HCT116 (cell line): ENCODE results near the gene ARHGEF9. TPM values are rescaled to one million over a fixed set of nuclear protein-coding genes. Genes with fewer than 3 reads are reported as not detected.

Source experiments
- ATAC-seq: fragments of 200-7000 bp; cut with Tn5 transposase; 2 replicates; pipeline ENCODE4 v1.9.1; 2020; ENCODE audit warnings: mild to moderate bottlenecking, moderate library complexity
- BruUV-seq: library from RNA; stranded (reverse); fragments of 400-500 nt; replicated peaks from 2 replicates; lab custom pipeline; 2021; lab: Mats Ljungman, UMichigan
- CTCF ChIA-PET: fragments of 300-600 bp; sonication (Branson Sonifier 250); formaldehyde crosslinking; loops from one replicate; lab custom pipeline; 2021; ENCODE audit warnings: antibody characterized with exemption; lab: Charles Lee
- POLR2A ChIA-PET: fragments of 300-600, 350-600 bp; sonication (Branson Sonifier 250); formaldehyde crosslinking; loops from one replicate; lab custom pipeline; 2021; ENCODE audit warnings: antibody characterized with exemption; lab: Charles Lee
- RAD21 ChIA-PET, 2 experiments: fragments of 300-600 bp; sonication (Branson Sonifier 250); formaldehyde crosslinking; loops; one replicate each; lab custom pipeline; 2023; ENCODE audit warnings: low total read pairs in 2 of 2; ENCODE audit not compliant: uncharacterized antibody in 2 of 2, unreplicated experiment in 2 of 2, low non-redundant PET in 1 of 2; lab: Charles Lee
- DNase-seq: peaks from one replicate; pipeline ENCODE4 v3.0.0-alpha.2; 2010; ENCODE audit warnings: low read depth, low spot score
- H2AFZ ChIP-seq: fragments of 200-600 bp; shearing (Covaris generic), sonication (generic); 2 replicates; pipeline ENCODE4 v1.6.1; 2017; ENCODE audit warnings: low read depth, mixed run types, mixed read lengths, antibody characterized with exemption, low read length; ENCODE audit not compliant: poor library complexity, severe bottlenecking
- H3K27ac ChIP-seq: 2 replicates; pipeline ENCODE4 v1.5.1; 2012; ENCODE audit warnings: low read depth, low read length
- H3K27me3 ChIP-seq: fragments of 200-600 bp; sonication (generic); 2 replicates; pipeline ENCODE4 v1.6.1; 2016; ENCODE audit warnings: mixed run types, low read length, mixed read lengths; ENCODE audit not compliant: insufficient read depth
- H3K36me3 ChIP-seq, 2 experiments: fragments of 200-500 bp in 1 of 2; fragments of 200-600 bp in 1 of 2; sonication (Bioruptor generic) in 1 of 2; sonication (generic) in 1 of 2; 2 replicates each; pipeline versions ENCODE4 v1.5.1 to v1.6.1; 2014 to 2016; ENCODE audit warnings: low read length in 2 of 2, inconsistent platforms in 1 of 2, mixed read lengths in 1 of 2, mixed run types in 1 of 2; ENCODE audit not compliant: insufficient read depth in 2 of 2, control insufficient read depth in 1 of 2
- H3K4me1 ChIP-seq, 2 experiments: fragments of 200-600 bp in 1 of 2; sonication (generic) in 1 of 2; 2 replicates each; pipeline versions ENCODE4 v1.5.1 to v1.6.1; 2012 to 2017; ENCODE audit warnings: low read length in 2 of 2, inconsistent platforms in 1 of 2, mild to moderate bottlenecking in 1 of 2, mixed read lengths in 1 of 2, mixed run types in 1 of 2, moderate library complexity in 1 of 2; ENCODE audit not compliant: insufficient read depth in 2 of 2, control insufficient read depth in 1 of 2
- H3K4me2 ChIP-seq: fragments of 200-600 bp; sonication (generic); 2 replicates; pipeline ENCODE4 v1.6.1; 2017; ENCODE audit warnings: mixed run types, low read length, mixed read lengths
- H3K4me3 ChIP-seq, 2 experiments: fragments of 200-600 bp in 1 of 2; sonication (generic) in 1 of 2; replicated peaks in 1 of 2; 2 replicates each; pipeline ENCODE4 v1.5.1; 2011 to 2016; ENCODE audit warnings: low read length in 2 of 2, control low read depth in 1 of 2, low read depth in 1 of 2, mild to moderate bottlenecking in 1 of 2, mixed read lengths in 1 of 2, mixed run types in 1 of 2
- H3K79me2 ChIP-seq: fragments of 200-600 bp; sonication (generic); 2 replicates; pipeline ENCODE4 v1.6.1; 2017; ENCODE audit warnings: mild to moderate bottlenecking, mixed run types, low read length, moderate library complexity, mixed read lengths; ENCODE audit not compliant: insufficient read depth
- H3K9ac ChIP-seq: fragments of 200-600 bp; sonication (generic); 2 replicates; pipeline ENCODE4 v1.6.1; 2016; ENCODE audit warnings: low read length, mixed read lengths
- H3K9me2 ChIP-seq: fragments of 200-600 bp; sonication (generic), shearing (Covaris generic); 2 replicates; pipeline ENCODE4 v1.6.1; 2017; ENCODE audit warnings: mixed run types, mild to moderate bottlenecking, moderate library complexity; ENCODE audit not compliant: insufficient read depth
- H3K9me3 ChIP-seq, 2 experiments: fragments of 200-500 bp in 1 of 2; fragments of 200-600 bp in 1 of 2; sonication (Bioruptor generic) in 1 of 2; sonication (generic) in 1 of 2; 2 replicates each; pipeline ENCODE4 v1.6.1; 2014 to 2017; ENCODE audit warnings: low read length in 2 of 2, mixed read lengths in 2 of 2, inconsistent platforms in 1 of 2, low read depth in 1 of 2, mild to moderate bottlenecking in 1 of 2, mixed run types in 1 of 2, moderate library complexity in 1 of 2; ENCODE audit not compliant: control insufficient read depth in 1 of 2, insufficient read depth in 1 of 2
- H4K20me1 ChIP-seq: fragments of 200-600 bp; sonication (generic), shearing (Covaris generic); 2 replicates; pipeline ENCODE4 v1.6.1; 2017; ENCODE audit warnings: mixed run types, mild to moderate bottlenecking, moderate library complexity; ENCODE audit not compliant: insufficient read depth
- ATF3 ChIP-seq: IDR thresholded peaks from 2 replicates; pipeline ENCODE4 v1.6.1; 2012
- CTCF ChIP-seq, 3 experiments: fragments of 200-600 bp in 1 of 3; sonication (generic) in 1 of 3; IDR thresholded peaks in 2 of 3; conservative IDR thresholded peaks in 1 of 3; 2 replicates each; pipeline ENCODE4 v1.5.1; 2012 to 2017; ENCODE audit warnings: low read depth in 2 of 3, low read length in 2 of 3, antibody characterized with exemption in 1 of 3, borderline replicate concordance in 1 of 3, control low read depth in 1 of 3, mild to moderate bottlenecking in 1 of 3, mixed read lengths in 1 of 3, mixed run types in 1 of 3, moderate library complexity in 1 of 3; ENCODE audit not compliant: insufficient read depth in 1 of 3
- EGR1 ChIP-seq: IDR thresholded peaks from 2 replicates; pipeline ENCODE4 v1.6.1; 2012; ENCODE audit warnings: low read depth
- ELF1 ChIP-seq: IDR thresholded peaks from 2 replicates; pipeline ENCODE4 v1.6.1; 2012; ENCODE audit warnings: low read depth, borderline replicate concordance
- FOSL1 ChIP-seq: IDR thresholded peaks from 2 replicates; pipeline ENCODE4 v1.6.1; 2012; ENCODE audit warnings: low read depth
- JUND ChIP-seq: IDR thresholded peaks from 2 replicates; pipeline ENCODE4 v1.6.1; 2012
- POLR2AphosphoS5 ChIP-seq: IDR thresholded peaks from 2 replicates; pipeline ENCODE4 v1.6.1; 2011; ENCODE audit warnings: mild to moderate bottlenecking, low read depth, low read length, moderate library complexity
- RAD21 ChIP-seq: IDR thresholded peaks from 2 replicates; pipeline ENCODE4 v1.6.1; 2012; ENCODE audit warnings: low read depth, mild to moderate bottlenecking
- SIN3A ChIP-seq: IDR thresholded peaks from 2 replicates; pipeline ENCODE4 v1.6.1; 2012; ENCODE audit warnings: low read depth
- SP1 ChIP-seq: IDR thresholded peaks from 2 replicates; pipeline ENCODE4 v1.6.1; 2012; ENCODE audit warnings: low read depth
- YY1 ChIP-seq: IDR thresholded peaks from 2 replicates; pipeline ENCODE4 v1.6.1; 2011; ENCODE audit warnings: low read length, low read depth, moderate library complexity, mild to moderate bottlenecking; ENCODE audit not compliant: insufficient replicate concordance; ENCODE audit errors: extremely low read depth
- ZFX ChIP-seq: fragments of 450-650 bp; IDR thresholded peaks from 2 replicates; pipeline ENCODE4 v1.6.1; 2017
- intact Hi-C: fragments of 100-400 bp; cut with micrococcal nuclease; formaldehyde crosslinking; loops from 2 replicates; pipeline ENCODE4 v1.10.0; 2022
- total RNA-seq: library from RNA; stranded (reverse); gene quantifications from one replicate; pipeline ENCODE4 v1.2.1, GENCODE V29; 2021; ENCODE audit not compliant: unreplicated experiment

ARHGEF9 gene
- total RNA-seq, 1 experiment from 2014 or later, result 15.0 TPM

- RAD21 ChIA-PET, result no interaction called here
- H3K9me2 ChIP-seq, result no peaks in the 10 kb centered on the region
Observed at GRCh38 chrX:63818156-63818555, 33.1 kb upstream of the ARHGEF9 start.

More at GRCh38 chrX:63818156-63818555, 33.1 kb upstream of the ARHGEF9 start:
- no peak for DNase-seq
- H3K4me2 ChIP-seq, result no peak overlapping the region
- intact Hi-C loops, result no loop called here
- H3K9ac ChIP-seq, result no peak overlapping the region
- no peaks in the 10 kb centered on the region for H3K79me2 ChIP-seq
- H3K9me3 ChIP-seq, result no peaks in the 10 kb centered on the region
- no peaks in the 10 kb centered on the region for H4K20me1 ChIP-seq
- TF ChIP-seq POLR2AphosphoS5, result no peak
- TF ChIP-seq EGR1, result no peak
- TF ChIP-seq ELF1, result no peak
- TF ChIP-seq ATF3, result no peak
- TF ChIP-seq SIN3A, result no peak
- no peak for TF ChIP-seq FOSL1
- TF ChIP-seq JUND, result no peak
- TF ChIP-seq CTCF (IDR thresholded peaks at IDR 0.05 in 2 of 3, conservative IDR thresholded peaks at IDR 0.05 in 1 of 3; ENCODE audit: borderline replicate concordance in 1 of 3, insufficient read depth in 1 of 3, low read depth in 2 of 3, low read length in 2 of 3), result no peak
- no peak for TF ChIP-seq ZFX
- no peak for TF ChIP-seq YY1
- TF ChIP-seq SP1, result no peak
- TF ChIP-seq RAD21, result no peak
- ChIA-PET CTCF (no interaction called here), POLR2A (no interaction called here)
- no peak overlapping the region for H3K27ac ChIP-seq
- H2AFZ ChIP-seq, result no peak overlapping the region
- ATAC-seq, result no peak
- no peaks in the 10 kb centered on the region for H3K4me1 ChIP-seq
- H3K4me3 ChIP-seq, result no peak overlapping the region
- no peaks in the 10 kb centered on the region for H3K27me3 ChIP-seq
- BruUV-seq, result no TSS peak
- no peaks in the 10 kb centered on the region for H3K36me3 ChIP-seq
